ENCODE measurements around the gene HEATR3.
A peak's percentile ranks its signal among the peaks of the same experiment; 100 is the strongest.

The HEATR3 gene

GRCh38 chr16:50137268-50137667 lies 71.5 kb downstream of the HEATR3 start:
- intact Hi-C loops (cut with DNase I), result no loop called here
- no peak for DNase-seq

- DNase-seq, result no peak
- intact Hi-C loops (cut with DNase I), result no loop called here
Observed at GRCh38 chr16:50139580-50139979, 73.8 kb downstream of the HEATR3 start.

DNA sequence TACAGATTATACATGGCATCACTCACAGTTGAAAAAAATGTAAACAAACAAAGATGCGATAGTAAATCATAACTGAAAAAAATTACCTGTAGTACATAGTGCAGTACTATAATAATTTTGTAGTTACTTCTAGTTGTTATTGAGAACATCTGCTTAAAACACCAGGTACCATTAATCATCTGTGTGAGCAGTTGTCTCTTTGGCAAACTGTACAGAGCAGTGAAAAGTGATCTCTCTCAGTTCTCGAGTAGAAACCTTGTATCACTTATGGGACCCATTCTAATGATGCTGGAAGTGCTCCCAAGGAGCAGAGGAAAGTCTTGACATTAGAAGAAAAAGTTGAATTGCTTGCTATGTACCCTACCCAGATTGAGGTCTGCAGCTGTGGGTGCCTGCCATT lies 78.4 kb downstream of the HEATR3 start:
- DNase-seq, result no peak
- intact Hi-C loops (cut with DNase I), result no loop called here

GRCh38 chr16:50146479-50147435 lies 81.0 kb downstream of the HEATR3 start:
- intact Hi-C loops (cut with DNase I), result no loop called here
- peak in 1 of 42 donors; percentile 8 for DNase-seq

- intact Hi-C loops (cut with DNase I), result loop anchor here (5.0 to 10.0 kb wide), 2 partner anchors 53 to 84 kb away; partner anchors contain the start of gene HEATR3
- DNase-seq, result no peak
Observed at GRCh38 chr16:50151322-50151721, 85.6 kb downstream of the HEATR3 start.

DNA sequence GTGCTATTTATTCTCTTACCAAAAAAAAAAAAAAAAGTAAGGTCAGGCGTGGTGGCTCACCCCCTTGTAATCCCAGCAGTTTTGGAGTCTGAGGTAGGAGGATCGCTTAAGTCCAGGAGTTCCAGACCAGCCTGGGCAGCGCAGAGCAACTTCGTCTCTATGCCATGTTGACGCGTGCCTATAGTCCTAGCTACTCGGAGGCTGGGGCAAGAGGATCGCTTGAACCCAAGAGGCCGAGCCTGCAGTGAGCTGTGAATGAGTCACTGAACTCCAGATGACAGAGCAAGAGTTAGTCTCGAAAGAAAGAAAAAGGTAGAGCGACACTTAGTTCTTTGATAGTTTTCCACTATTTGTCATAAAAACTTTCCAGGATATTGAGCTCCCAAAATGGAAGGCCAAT lies 86.0 kb downstream of the HEATR3 start:
- intact Hi-C loops (cut with DNase I), result loop anchor here (2.0 to 10.0 kb wide), 3 partner anchors 53 to 127 kb away; partner anchors contain the start of genes CNEP1R1 and HEATR3
- DNase-seq, result no peak

- DNase-seq, result peak in 41 of 42 donors; percentile 14 to 75 (median 52)
Observed at GRCh38 chr16:50152351-50152806, 86.6 kb downstream of the HEATR3 start.

DNA sequence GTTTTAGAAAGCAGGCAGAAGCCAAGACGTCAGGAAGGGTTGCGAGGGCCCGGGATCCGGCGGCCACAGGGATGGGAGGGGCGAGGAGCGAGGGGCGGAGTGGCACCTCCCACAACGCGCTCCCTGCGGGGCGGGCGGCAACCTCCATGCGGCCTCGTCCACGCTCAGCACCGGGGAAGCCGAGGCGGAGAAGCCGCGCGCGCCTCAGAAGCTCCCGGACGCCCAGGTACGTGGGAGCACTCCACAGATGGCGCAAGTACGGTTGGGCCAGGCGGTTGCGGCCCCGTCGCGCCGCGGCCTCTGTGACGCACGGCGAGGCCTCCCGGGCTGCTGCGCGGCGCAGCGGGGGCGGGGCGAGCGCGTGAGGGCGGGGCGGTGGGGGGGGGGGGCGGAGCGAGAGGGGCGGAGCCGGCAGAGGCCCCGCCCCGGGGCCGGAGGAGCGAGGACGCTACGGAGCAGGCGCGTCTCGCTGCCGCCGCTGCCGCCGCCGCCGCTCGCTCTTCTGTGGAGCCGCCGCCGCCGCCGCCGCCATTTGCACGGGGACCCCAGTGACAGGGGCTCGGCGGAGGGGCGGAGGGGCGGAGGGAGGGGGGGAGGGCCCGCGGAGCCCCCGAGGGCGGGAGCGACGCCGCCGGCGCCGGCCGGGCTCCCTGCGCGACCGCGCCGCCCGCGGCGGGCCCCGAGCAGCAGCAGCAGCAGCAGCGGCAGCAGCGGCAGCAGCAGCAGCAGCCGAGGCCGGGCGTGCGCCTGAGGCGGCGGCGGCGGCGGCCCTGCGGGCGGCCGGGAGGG lies 87.2 kb downstream of the HEATR3 start, which contains the start of gene TENT4B:
TENT4B (plus strand) TSS at position 500 of the 789 bp plus-strand sequence. CDS start 316 bp downstream, outside the sequence.
- DNase-seq, result peak; percentile 67 to 95 (median 90)
- intact Hi-C loops (cut with DNase I), result loop anchor here (2.0 to 10.0 kb wide), 3 partner anchors 52 to 128 kb away; partner anchors contain the start of genes CNEP1R1 and HEATR3

More at GRCh38 chr16:50152351-50152806, 86.6 kb downstream of the HEATR3 start:
- intact Hi-C loops (cut with DNase I), result loop anchor here (2.0 to 10.0 kb wide), 3 partner anchors 52 to 128 kb away; partner anchors contain the start of genes CNEP1R1 and HEATR3

DNA sequence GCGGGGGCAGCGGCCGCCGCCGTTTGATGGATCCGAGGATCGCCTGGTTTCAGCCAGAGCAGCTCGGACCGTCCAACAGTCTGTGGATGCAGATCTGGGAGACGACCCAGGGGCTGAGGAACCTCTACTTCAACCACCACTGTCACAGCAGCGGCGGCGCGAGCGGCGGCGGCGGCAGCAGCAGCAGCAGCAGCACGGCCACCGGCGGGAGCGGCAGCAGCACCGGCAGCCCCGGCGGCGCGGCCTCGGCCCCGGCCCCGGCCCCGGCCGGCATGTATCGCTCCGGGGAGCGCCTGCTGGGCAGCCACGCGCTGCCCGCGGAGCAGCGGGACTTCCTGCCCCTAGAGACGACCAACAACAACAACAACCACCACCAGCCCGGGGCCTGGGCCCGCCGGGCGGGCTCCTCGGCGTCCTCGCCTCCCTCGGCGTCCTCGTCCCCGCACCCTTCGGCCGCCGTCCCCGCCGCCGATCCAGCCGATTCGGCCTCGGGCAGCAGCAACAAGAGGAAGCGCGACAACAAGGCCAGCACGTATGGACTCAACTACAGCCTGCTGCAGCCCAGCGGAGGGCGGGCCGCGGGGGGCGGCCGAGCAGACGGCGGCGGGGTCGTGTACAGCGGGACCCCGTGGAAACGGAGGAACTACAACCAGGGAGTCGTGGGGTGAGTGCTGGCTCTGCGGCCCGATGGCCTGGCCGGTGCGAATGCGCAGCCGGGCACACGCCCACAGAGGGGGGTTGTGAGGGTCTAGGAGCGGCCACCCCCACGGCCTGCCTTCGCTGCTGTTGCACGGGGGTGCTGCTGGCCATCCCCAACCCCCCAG lies 88.0 kb downstream of the HEATR3 start:
- intact Hi-C loops (cut with DNase I), result loop anchor here (2.0 to 10.0 kb wide), 3 partner anchors 51 to 129 kb away; partner anchors contain the start of genes CNEP1R1 and HEATR3
- DNase-seq, result peak in 33 of 42 donors; percentile 3 to 74 (median 40)

GRCh38 chr16:50154420-50154950 lies 88.7 kb downstream of the HEATR3 start:
- intact Hi-C loops (cut with DNase I), result loop anchor here (5.0 to 10.0 kb wide), 2 partner anchors 50 to 87 kb away; partner anchors contain the start of gene HEATR3

DNA sequence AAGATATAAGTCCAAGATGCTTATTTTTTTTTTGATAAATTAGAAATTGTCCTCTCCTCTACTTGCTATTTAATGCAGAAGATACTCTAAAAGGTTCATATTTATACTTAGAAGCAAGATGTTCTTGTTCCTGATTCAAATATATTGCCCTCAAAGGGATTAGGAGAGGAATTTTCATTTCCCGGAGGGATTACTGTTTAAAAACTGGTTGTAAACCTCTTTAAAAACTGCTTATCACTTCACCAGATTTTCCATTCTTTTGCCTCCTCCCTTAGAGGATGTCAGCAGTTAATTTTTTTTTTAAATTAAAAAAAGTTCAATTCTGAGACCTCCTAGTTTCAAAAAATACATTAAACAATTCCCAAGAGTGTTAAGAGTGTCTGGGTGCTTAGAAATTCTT lies 90.2 kb downstream of the HEATR3 start:
- no peak for DNase-seq
- intact Hi-C loops (cut with DNase I), result loop anchor here (10.0 kb wide), 1 partner anchor 49 kb away; no protein-coding TSS in a partner anchor

More at GRCh38 chr16:50154420-50154950, 88.7 kb downstream of the HEATR3 start:
- peak in 19 of 42 donors; percentile 2 to 56 (median 22) for DNase-seq
